ENCODE data around the gene NELFCD.

- TF ChIP-seq CTCF (IDR thresholded peaks at IDR 0.05; ENCODE audit: borderline replicate concordance, extremely low read depth, low read length, poor library complexity, severe bottlenecking) (no peak), EZH2 (IDR thresholded peaks at IDR 0.05; ENCODE audit: borderline replicate concordance, low read depth, low read length, severe bottlenecking) (no peak)
Observed at GRCh38 chr20:59044295-59044694, 63.2 kb downstream of the NELFCD start.
